IPS DF 4.7 (cell line): ENCODE results near the gene TFR2.

Source experiments
- DNase-seq: peaks from one replicate; pipeline ENCODE4 v3.0.0-alpha.2; 2013; ENCODE audit warnings: low spot score; ENCODE audit errors: extremely low read depth

Gene TFR2

DNA sequence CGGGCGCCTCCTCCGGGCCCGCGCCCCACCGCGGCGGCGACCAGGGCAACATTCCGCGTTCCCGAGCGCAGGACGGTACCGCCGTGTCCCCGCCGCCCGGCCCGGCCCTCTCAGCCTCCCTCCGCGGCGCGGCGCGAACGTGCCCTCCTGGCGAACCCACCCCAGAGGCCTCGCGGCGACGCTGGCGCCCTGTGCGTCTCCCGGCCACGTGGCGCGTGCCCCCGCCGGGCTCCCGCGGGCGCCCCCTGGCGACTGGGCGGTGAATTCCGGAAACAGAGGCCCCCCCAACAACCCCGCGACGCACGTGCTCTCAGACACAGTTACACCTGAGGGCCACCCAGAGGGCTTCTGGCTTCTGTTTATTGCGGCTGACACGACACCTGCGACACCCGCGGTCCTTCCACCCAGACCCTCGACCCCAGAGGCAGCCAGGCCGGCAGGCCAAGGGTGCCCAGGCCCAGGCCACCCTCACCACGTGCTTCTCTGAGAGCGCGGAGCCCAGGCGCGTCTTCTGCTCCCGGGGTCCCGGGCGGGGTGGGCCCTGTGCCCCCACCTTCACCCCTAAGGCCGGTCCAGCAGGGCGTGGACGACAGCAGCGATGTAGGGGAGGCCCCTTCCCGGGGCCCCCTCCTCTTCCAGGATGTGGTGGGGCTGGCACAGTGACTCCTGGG is 67.5 kb downstream of the TFR2 start, which contains the start of gene SAP25:
TSS of gene SAP25 (minus strand) at position 210 of the 671 bp plus-strand sequence. CDS start at position 52, 158 bp downstream.
- DNase-seq: no peak

- no peak for DNase-seq
Measured at GRCh38 chr7:100572949-100573675, 68.2 kb downstream of the TFR2 start.

GRCh38 chr7:100572281-100572948 is 68.9 kb downstream of the TFR2 start:
- no peak for DNase-seq

DNA sequence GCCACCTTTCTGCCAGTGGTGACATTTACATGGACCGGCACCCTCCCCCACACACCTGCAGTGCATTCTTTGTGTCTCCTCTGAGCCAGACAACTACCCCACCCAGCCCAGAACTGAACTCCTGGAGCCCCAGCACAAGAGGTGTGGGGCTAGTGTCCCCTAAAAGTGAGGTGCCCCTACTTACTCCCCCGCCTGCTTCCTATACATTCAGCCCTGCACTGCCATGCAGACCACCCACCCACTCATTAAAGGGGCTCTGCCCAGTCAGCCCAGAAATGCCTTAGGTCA is 69.6 kb downstream of the TFR2 start:
- no peak for DNase-seq

DNA sequence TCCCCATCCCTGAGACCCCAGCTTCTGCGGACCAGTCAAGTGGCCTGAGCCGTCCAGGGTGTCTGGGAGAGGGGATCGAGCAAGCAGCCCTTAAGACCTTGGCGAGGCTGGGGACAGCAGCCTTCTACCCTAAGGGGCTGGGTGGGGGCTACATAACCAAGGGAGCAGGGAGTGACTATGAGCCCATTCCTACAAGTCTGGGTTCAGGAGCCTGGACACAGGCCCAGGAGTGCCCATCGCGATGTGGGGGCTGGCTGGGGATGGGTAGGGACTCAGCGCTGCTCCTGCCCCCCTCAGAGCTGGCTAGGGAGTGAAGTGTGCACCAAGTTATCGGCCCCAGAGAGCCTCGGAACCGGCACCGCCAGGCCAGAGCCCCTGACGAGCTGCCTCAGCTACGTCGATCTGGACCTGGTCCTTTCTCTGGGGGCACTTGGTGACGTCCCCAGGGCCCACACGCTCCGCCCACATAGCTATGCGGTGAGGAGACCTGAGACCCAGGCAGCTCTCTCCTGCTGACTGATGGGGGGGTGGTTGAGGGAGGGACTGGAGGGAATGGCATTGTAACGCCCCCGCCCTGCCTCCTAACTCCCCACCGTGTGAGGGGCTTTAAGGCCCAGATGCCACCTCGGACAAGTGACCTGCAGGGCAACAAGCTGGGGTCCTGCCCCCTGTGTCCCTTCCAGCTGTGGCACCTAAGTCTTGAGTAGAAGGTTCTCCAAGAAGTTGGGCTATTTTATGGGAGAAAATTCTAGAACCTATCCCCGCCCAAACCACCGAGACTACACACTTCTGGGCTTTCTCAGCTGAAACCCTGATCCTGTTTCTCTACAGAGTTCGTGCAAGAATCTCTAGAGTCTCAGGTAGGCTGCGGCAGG is 70.2 kb downstream of the TFR2 start:
- DNase-seq: no peak
